ENCODE results near the gene SOD1. TPM values are rescaled to one million over a fixed set of nuclear protein-coding genes. Genes with fewer than 3 reads are reported as not detected.
A peak's percentile ranks its signal among the peaks of the same experiment; 100 is the strongest.

SOD1 gene
- total RNA-seq, 6 donors from 2014 or later, result 35.6 to 158 (median 128) TPM

GRCh38 chr21:31670070-31670469 is 10.6 kb downstream of the SOD1 start:
- H3K36me3 ChIP-seq, result peaks cover 3 to 69% (median 13%) of the 10 kb centered on the region in 4 donors
- no peaks in the 10 kb centered on the region for H3K9me3 ChIP-seq
- no peak overlapping the region for H3K4me3 ChIP-seq
- no peak overlapping the region for H3K27ac ChIP-seq
- DNase-seq (no peak), ATAC-seq (ENCODE audit: low FRiP score in 2 of 2) (no peak)
- 81 to 86% methylated on average over 6 of the region's 6 CpGs for WGBS, 2 donors
- H3K27me3 ChIP-seq, result no peaks in the 10 kb centered on the region
- H3K4me1 ChIP-seq, result peaks cover 0 to 4% (median 0%) of the 10 kb centered on the region in 4 donors
- TF ChIP-seq EP300 (IDR thresholded peaks at IDR 0.05) (no peak), POLR2A (IDR thresholded peaks at IDR 0.05) (no peak), POLR2AphosphoS5 (IDR thresholded peaks at IDR 0.05) (no peak), CTCF (IDR thresholded peaks at IDR 0.05) (no peak)

DNA sequence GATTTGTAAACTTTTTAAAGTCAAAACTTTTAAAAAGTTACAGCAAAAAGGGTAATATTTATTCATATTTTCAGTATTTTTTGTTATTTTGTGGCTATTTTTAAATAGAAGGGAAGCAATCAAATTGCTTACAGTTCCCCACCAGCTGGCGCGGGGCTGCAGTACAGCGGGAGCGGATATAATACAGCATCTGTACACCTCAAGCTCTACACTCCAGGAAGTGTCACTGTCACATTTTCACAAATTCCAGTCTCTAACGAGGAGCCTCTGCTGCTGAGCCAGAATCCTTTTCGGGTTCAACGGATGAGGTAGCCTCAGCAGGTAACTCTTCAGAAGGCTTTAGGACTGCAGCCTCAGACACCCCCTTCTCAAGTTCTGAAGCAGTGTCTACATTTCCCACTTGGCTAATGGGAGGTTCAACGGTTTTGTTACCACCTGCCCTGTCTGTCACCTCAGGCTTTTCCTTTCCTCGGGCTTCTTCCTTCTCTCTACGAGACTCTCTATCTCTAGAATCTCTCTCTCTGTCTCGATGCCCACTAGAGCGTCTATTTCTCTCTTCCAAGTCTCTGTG is 11.7 kb downstream of the SOD1 start:
- WGBS, 2 donors, result 88 to 91% methylated on average over 12 of the region's 12 CpGs
- ATAC-seq (ENCODE audit: low FRiP score in 2 of 2) (no peak), DNase-seq (no peak)
- H3K4me1 ChIP-seq, result peaks cover 0 to 4% (median 0%) of the 10 kb centered on the region in 4 donors
- H3K4me3 ChIP-seq, result no peak overlapping the region
- H3K9me3 ChIP-seq, result no peaks in the 10 kb centered on the region
- no peaks in the 10 kb centered on the region for H3K27me3 ChIP-seq
- H3K27ac ChIP-seq, result no peak overlapping the region
- TF ChIP-seq CTCF (IDR thresholded peaks at IDR 0.05) (no peak), POLR2AphosphoS5 (IDR thresholded peaks at IDR 0.05) (no peak), POLR2A (IDR thresholded peaks at IDR 0.05) (no peak), EP300 (IDR thresholded peaks at IDR 0.05) (no peak)
- H3K36me3 ChIP-seq, result peaks cover 3 to 60% (median 13%) of the 10 kb centered on the region in 4 donors

DNA sequence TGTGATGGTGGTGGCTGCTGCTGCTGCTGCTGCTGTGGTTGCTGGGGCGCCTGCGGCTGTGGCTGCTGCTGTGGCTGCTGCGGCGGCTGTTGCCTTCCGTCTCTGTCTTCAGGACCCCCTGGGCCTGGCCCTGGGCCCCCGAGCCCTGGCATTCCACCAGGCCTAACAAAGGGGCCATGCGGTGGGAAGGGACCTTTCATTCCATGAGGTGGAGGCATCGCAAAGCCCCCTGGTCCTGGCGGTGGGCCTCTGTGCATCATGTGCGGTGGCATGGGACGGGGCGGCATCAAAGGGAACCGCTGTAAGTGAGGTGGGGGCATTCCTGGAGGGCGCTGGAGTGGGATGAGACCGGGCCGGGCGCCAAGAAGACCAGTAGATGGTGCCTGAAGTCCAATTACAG is 12.4 kb downstream of the SOD1 start:
- H3K36me3 ChIP-seq, result peaks cover 3 to 53% (median 13%) of the 10 kb centered on the region in 4 donors
- WGBS, 2 donors, result 95% methylated on average over 16 to 17 of the region's 17 CpGs
- H3K4me1 ChIP-seq, result peaks cover 0 to 4% (median 0%) of the 10 kb centered on the region in 4 donors
- no peak for TF ChIP-seq POLR2AphosphoS5 (IDR thresholded peaks at IDR 0.05)
- TF ChIP-seq POLR2A (IDR thresholded peaks at IDR 0.05), result no peak
- TF ChIP-seq CTCF (IDR thresholded peaks at IDR 0.05), result no peak
- no peak for TF ChIP-seq EP300 (IDR thresholded peaks at IDR 0.05)
- H3K9me3 ChIP-seq, result no peaks in the 10 kb centered on the region
- H3K27me3 ChIP-seq, result no peaks in the 10 kb centered on the region
- no peak for ATAC-seq (ENCODE audit: low FRiP score in 2 of 2)
- no peak overlapping the region for H3K4me3 ChIP-seq
- H3K27ac ChIP-seq, result no peak overlapping the region
- DNase-seq, result peak in 1 of 2 donors; percentile 68

DNA sequence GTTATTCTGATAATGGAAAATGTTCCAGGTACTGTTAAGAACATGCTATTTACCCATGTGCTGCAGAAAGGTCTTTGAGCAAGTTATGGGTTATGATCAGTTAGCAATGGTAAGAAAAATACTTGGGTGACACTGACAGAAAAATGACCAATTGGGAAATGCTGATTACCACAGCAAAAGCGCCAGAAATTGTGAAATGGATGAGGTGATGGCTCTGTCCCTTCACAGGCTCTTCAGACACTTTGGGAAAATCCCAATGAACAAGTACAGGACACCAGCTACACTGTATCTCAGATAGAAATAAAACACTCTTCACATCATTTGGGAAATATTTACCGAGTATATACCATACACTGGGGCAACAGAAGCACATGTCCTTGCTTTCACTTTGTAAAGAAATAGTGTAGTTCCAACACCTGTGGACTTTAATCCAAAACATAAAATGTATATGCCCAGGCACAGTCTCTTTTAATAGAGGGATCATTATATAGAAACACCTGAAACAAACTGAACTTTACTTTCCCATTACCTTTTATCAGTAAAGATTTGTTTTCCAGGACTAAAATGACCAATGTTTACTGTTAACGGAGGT is 13.9 kb downstream of the SOD1 start:
- no peak for ATAC-seq (ENCODE audit: low FRiP score in 2 of 2)
- 77 to 81% methylated on average over 3 of the region's 3 CpGs for WGBS, 2 donors
- DNase-seq, result no peak

More for the DNA sequence above, 13.9 kb downstream of the SOD1 start:
- Histone ChIP-seq H3K4me1 (no peaks in the 10 kb centered on the region), H3K4me3 (no peak overlapping the region), H3K27ac (no peak overlapping the region), H3K36me3 (peaks cover 3 to 38% (median 8%) of the 10 kb centered on the region in 4 donors), H3K9me3 (no peaks in the 10 kb centered on the region), H3K27me3 (no peaks in the 10 kb centered on the region)
- no peak for TF ChIP-seq EP300 (IDR thresholded peaks at IDR 0.05)
- TF ChIP-seq POLR2A (IDR thresholded peaks at IDR 0.05), result no peak
- TF ChIP-seq CTCF (IDR thresholded peaks at IDR 0.05), result no peak
- no peak for TF ChIP-seq POLR2AphosphoS5 (IDR thresholded peaks at IDR 0.05)
